Prostate gland (tissue), 2 donors: Measurements from ENCODE around the gene SNX33.

Experiments
- POLR2AphosphoS5 ChIP-seq: sonication (generic); formaldehyde crosslinking; IDR thresholded peaks from one replicate; pipeline ENCODE4 v1.6.1; 2017; ENCODE audit warnings: antibody characterized with exemption
- TF ChIP-seq, protein P1 (sequence below), 4 experiments: fragments of 200-600 bp in 2 of 4; fragments of 450-650 bp in 2 of 4; sonication (generic) in 2 of 4; IDR thresholded peaks; 1 replicate in 3 of 4; 2 replicates in 1 of 4; pipeline ENCODE4 v1.5.1; 2016 to 2019; ENCODE audit warnings: antibody characterized with exemption in 4 of 4, mild to moderate bottlenecking in 2 of 4, moderate library complexity in 2 of 4

DNA sequence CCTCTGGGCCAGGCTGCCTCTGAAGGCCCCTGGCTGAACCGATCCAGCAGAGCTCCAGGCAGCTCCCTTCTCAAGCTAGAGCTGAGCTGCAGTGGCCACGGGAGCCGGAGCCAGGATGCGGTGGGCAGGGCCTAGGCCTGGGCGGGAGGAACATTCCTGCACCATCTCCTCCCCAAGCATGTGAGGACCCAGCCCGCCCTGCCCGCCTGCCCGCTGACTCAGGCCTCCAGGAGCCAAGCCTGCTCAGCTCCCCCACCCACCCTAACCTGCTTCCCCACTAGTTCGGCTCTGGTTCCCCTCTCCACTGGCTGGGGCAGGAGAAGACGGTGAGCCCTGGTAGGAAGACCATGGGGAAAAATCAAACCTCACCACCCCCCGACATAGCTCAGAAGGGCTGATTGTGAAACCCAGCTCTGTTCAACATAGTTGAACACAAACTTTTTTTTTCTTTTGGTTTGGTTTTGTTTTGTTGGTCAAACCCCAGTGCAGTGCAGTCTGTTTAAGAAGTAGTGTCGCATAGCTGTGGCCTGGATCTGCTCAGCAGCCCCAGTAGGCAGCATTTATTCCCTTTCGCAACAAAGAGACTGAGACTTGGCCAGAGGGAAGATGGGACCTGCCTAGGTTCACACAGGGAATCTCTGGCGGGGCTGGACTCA is 13.5 kb downstream of the SNX33 start:
- TF ChIP-seq POLR2AphosphoS5 = peak; percentile 85
- TF ChIP-seq, protein P1, sequence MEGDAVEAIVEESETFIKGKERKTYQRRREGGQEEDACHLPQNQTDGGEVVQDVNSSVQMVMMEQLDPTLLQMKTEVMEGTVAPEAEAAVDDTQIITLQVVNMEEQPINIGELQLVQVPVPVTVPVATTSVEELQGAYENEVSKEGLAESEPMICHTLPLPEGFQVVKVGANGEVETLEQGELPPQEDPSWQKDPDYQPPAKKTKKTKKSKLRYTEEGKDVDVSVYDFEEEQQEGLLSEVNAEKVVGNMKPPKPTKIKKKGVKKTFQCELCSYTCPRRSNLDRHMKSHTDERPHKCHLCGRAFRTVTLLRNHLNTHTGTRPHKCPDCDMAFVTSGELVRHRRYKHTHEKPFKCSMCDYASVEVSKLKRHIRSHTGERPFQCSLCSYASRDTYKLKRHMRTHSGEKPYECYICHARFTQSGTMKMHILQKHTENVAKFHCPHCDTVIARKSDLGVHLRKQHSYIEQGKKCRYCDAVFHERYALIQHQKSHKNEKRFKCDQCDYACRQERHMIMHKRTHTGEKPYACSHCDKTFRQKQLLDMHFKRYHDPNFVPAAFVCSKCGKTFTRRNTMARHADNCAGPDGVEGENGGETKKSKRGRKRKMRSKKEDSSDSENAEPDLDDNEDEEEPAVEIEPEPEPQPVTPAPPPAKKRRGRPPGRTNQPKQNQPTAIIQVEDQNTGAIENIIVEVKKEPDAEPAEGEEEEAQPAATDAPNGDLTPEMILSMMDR (IDR thresholded peaks at IDR 0.05) = no peak
